K562 (cell line): Measurements from ENCODE around the gene DACT3. TPM values are rescaled to one million over a fixed set of nuclear protein-coding genes. Genes with fewer than 3 reads are reported as not detected.
A peak's percentile ranks its signal among the peaks of the same experiment; 100 is the strongest.

Experiments
- CAMTA2 ChIP-seq: fragments of 250-450 bp; sonication (Bioruptor Pico); conservative IDR thresholded peaks from 2 replicates; pipeline ENCODE4 v1.5.1; 2022
- EHMT2 ChIP-seq: fragments of 450-650 bp; IDR thresholded peaks from 2 replicates; pipeline ENCODE4 v1.6.1; 2018; ENCODE audit warnings: antibody characterized with exemption
- ESRRA ChIP-seq: fragments of 450-650 bp; IDR thresholded peaks from 2 replicates; pipeline ENCODE4 v1.6.1; 2014; ENCODE audit warnings: low read depth, mild to moderate bottlenecking, moderate library complexity, borderline replicate concordance
- ETV1 ChIP-seq: fragments of 450-650 bp; conservative IDR thresholded peaks from 2 replicates; pipeline ENCODE4 v1.6.1; 2016; ENCODE audit warnings: missing genetic modification characterization, control low read depth, low read depth, missing compliant biosample characterization
- FOXJ2 ChIP-seq: fragments of 200-800 bp; sonication (Bioruptor generic); IDR thresholded peaks from 2 replicates; pipeline ENCODE4 v1.6.1; 2016; ENCODE audit warnings: missing genetic modification characterization, missing compliant biosample characterization
- FOXK1 ChIP-seq: sonication (generic); formaldehyde crosslinking; IDR thresholded peaks from 2 replicates; pipeline ENCODE4 v1.8.0; 2022; ENCODE audit warnings: missing genetic modification reagents, mild to moderate bottlenecking, borderline replicate concordance
- FOXK2 ChIP-seq, 2 experiments: fragments of 450-650 bp; IDR thresholded peaks in 1 of 2; conservative IDR thresholded peaks in 1 of 2; 2 replicates each; pipeline ENCODE4 v1.6.1; 2016; ENCODE audit warnings: low read depth in 2 of 2, mild to moderate bottlenecking in 1 of 2
- GTF2A2 ChIP-seq: IDR thresholded peaks from 2 replicates; pipeline ENCODE4 v1.6.1; 2016; ENCODE audit warnings: mild to moderate bottlenecking, missing genetic modification characterization, missing compliant biosample characterization
- HIVEP1 ChIP-seq: fragments of 250-450 bp; sonication (Bioruptor Pico); IDR thresholded peaks from 2 replicates; pipeline ENCODE4 v1.4.0; 2020; ENCODE audit warnings: mild to moderate bottlenecking
- HMG20A ChIP-seq: fragments of 450-650 bp; formaldehyde crosslinking; conservative IDR thresholded peaks from 2 replicates; pipeline ENCODE4 v1.4.0; 2020; ENCODE audit warnings: mild to moderate bottlenecking, mixed read lengths
- KLF10 ChIP-seq: fragments of 250-450 bp; sonication (Bioruptor Pico); IDR thresholded peaks from 2 replicates; pipeline ENCODE4 v1.6.1; 2021; ENCODE audit warnings: matching md5 sums
- KLF13 ChIP-seq: fragments of 450-650 bp; IDR thresholded peaks from 2 replicates; pipeline ENCODE4 v1.6.1; 2016; ENCODE audit warnings: missing genetic modification characterization, low read depth, mild to moderate bottlenecking, missing compliant biosample characterization, moderate library complexity, borderline replicate concordance
- MEF2A ChIP-seq: IDR thresholded peaks from 2 replicates; pipeline ENCODE4 v1.6.1; 2011; ENCODE audit warnings: low read depth, mild to moderate bottlenecking, low read length, moderate library complexity; ENCODE audit not compliant: control insufficient read depth
- MTA3 ChIP-seq: fragments of 450-650 bp; formaldehyde crosslinking; IDR thresholded peaks from 2 replicates; pipeline ENCODE4 v1.6.1; 2017; ENCODE audit warnings: mild to moderate bottlenecking, borderline replicate concordance
- NCOA1 ChIP-seq: fragments of 450-650 bp; IDR thresholded peaks from 2 replicates; pipeline ENCODE4 v1.6.1; 2016; ENCODE audit warnings: low read depth
- SIN3B ChIP-seq: fragments of 450-650 bp; IDR thresholded peaks from 2 replicates; pipeline ENCODE4 v1.6.1; 2017; ENCODE audit warnings: low read depth, mild to moderate bottlenecking, moderate library complexity
- SMAD4 ChIP-seq: fragments of 250-450 bp; sonication (Bioruptor Pico); conservative IDR thresholded peaks from 2 replicates; pipeline ENCODE4 v1.8.0; 2021; ENCODE audit warnings: inconsistent platforms, mild to moderate bottlenecking, moderate library complexity
- TCF3 ChIP-seq: sonication (generic); formaldehyde crosslinking; IDR thresholded peaks from 2 replicates; pipeline ENCODE4 v1.4.0; 2020; ENCODE audit warnings: mild to moderate bottlenecking, missing genetic modification reagents
- ZBTB26 ChIP-seq: fragments of 450-650 bp; formaldehyde crosslinking; IDR thresholded peaks from 2 replicates; pipeline ENCODE4 v1.4.0; 2022; ENCODE audit warnings: missing genetic modification characterization
- ZFP91 ChIP-seq: sonication (generic); formaldehyde crosslinking; IDR thresholded peaks from 2 replicates; pipeline ENCODE4 v1.8.0; 2022; ENCODE audit warnings: mild to moderate bottlenecking, missing genetic modification reagents
- ZNF263 ChIP-seq: sonication (generic); formaldehyde crosslinking; IDR thresholded peaks from 2 replicates; pipeline ENCODE4 v1.8.0; 2022; ENCODE audit warnings: mild to moderate bottlenecking, missing genetic modification reagents, borderline replicate concordance
- ZNF431 ChIP-seq: sonication (generic); formaldehyde crosslinking; IDR thresholded peaks from 2 replicates; pipeline ENCODE4 v1.8.0; 2022; ENCODE audit warnings: mild to moderate bottlenecking, missing genetic modification reagents
- ZNF507 ChIP-seq: conservative IDR thresholded peaks from 2 replicates; pipeline ENCODE4 v1.6.1; 2017; ENCODE audit warnings: missing genetic modification characterization, missing compliant biosample characterization
- ZNF740 ChIP-seq, 3 experiments: fragments of 200-800 bp in 1 of 3; sonication (Bioruptor generic) in 1 of 3; sonication (generic) in 1 of 3; formaldehyde crosslinking in 1 of 3; IDR thresholded peaks; 2 replicates each; pipeline versions ENCODE4 v1.6.1 to v1.8.0; 2016 to 2022; ENCODE audit warnings: mild to moderate bottlenecking in 2 of 3, missing compliant biosample characterization in 2 of 3, missing genetic modification characterization in 2 of 3, missing genetic modification reagents in 1 of 3
- polyA plus RNA-seq, 8 experiments: library from polyadenylated mRNA; depleted of rRNA in 4 of 8; stranded (reverse) in 5 of 8; unstranded in 3 of 8; fragments of >200 nt; fragmentation: Nextera tagmentation in 2 of 8; fragmentation: Illumina TruSeq in 1 of 8; extraction: Ambion mirVana in 2 of 8; extraction: Trizol in 1 of 8; gene quantifications; 2 replicates each; pipeline versions ENCODE4 v1.2.1 to v1.2.3, GENCODE V29; 2011 to 2014; ENCODE audit warnings: inconsistent platforms in 1 of 8, missing spikeins in 1 of 8
- total RNA-seq, 7 experiments: library from RNA; depleted of rRNA in 6 of 7; stranded (reverse); fragments of >200 nt in 6 of 7; fragmentation: Illumina TruSeq in 2 of 7; extraction: Trizol in 2 of 7; gene quantifications; 2 replicates each; pipeline versions ENCODE4 v1.2.1 to v1.2.3, GENCODE V29; 2011 to 2021; ENCODE audit warnings: low replicate concordance in 1 of 7

The DACT3 gene
- total and polyA plus RNA-seq, 9 of the 15 experiments (the other 6 are each of a cell fraction or from before 2014, with no cell fraction given) = 0.67 to 6.5 (median 3.5) TPM

GRCh38 chr19:46659151-46660007 is 1.6 kb downstream of the DACT3 start (continued):
- TF ChIP-seq KLF10 (CRISPR knock-in tag) (no peak), MEF2A (0 out of 2 replicates have a peak, but pooled peaks have one; percentile 41), MTA3 (no peak), FOXK2 (conservative IDR thresholded peaks at IDR 0.05 in 1 of 2, IDR thresholded peaks at IDR 0.05 in 1 of 2; ENCODE audit: low read depth in 2 of 2) (no peak), ZFP91 (CRISPR knock-in tag) (0 out of 2 replicates have a peak, but pooled peaks have one; percentile 31), ZNF263 (CRISPR knock-in tag) (peak; percentile 99), GTF2A2 (tag) (no peak), SIN3B (no peak), ZNF740 (CRISPR knock-in tag; IDR thresholded peaks at IDR 0.05) (no peak; the same call in 1 of the 2 replicates), ZNF740 (tag; IDR thresholded peaks at IDR 0.05) (no peak), ZNF507 (tag) (no peak), EHMT2 (peak; percentile 34; the same call in 1 of the 2 replicates), TCF3 (peak; percentile 30), NCOA1 (peak; percentile 51; the same call in 1 of the 2 replicates), HIVEP1 (no peak), ESRRA (peak; percentile 27; the same call in 1 of the 2 replicates), ETV1 (no peak), KLF13 (tag) (no peak), ZBTB26 (CRISPR knock-in tag) (0 out of 2 replicates have a peak, but pooled peaks have one; percentile 43), ZNF431 (CRISPR knock-in tag) (no peak), FOXK1 (CRISPR knock-in tag) (no peak), SMAD4 (0 out of 2 replicates have a peak, but pooled peaks have one; percentile 27), CAMTA2 (CRISPR knock-in tag) (no peak), HMG20A (CRISPR knock-in tag) (no peak), FOXJ2 (tag) (no peak)
